ENCODE measurements around the gene IMPDH1.
A peak's percentile ranks its signal among the peaks of the same experiment; 100 is the strongest.
"Not testable (repeated sequence)": the region's sequence is repeated elsewhere in the genome, so short reads cannot be mapped to it uniquely, and the experiment has no call there.

Gene IMPDH1

DNA sequence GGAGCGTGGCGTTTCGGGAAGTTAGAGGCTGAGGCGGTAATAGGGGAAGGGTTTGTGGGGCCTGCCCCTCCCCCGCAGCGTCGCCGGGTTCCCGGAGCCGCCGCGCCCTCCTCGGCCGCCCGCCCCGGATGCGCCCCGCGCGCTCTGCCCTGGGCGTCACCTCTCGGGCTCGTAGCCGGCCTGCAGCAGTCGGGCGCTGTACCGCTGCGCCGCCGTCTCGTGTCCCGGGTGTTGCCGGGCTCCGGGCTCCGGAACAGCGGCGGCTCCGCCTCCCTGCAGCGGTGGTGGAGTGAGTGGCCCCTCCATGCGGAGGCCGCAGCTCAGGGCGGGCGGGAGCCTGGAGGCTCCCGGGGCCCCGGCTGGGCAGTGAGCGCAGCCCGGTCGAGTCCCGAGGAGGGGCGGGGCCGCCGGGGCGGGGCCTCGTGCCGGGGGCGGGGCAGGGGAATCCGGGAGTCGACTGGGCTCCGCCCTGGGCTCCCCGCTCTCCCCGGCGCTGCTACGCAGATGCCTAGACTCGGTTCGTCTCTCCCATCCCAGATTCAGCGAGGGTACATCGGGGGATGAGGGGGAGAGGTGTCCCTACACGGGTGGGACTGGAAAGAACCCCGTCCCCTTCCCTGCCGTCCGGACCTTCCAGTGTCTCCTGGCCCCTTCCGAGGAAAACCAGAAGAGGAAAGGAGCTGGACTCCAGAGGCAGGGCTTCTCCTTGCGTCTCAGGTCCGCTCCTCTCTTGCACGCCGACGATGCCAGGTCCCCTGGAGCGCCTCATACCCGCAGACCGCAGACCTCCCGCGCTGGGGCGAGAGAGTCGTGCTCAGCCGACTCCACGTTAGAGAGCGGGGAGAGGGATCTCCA is at the start of gene IMPDH1:
IMPDH1 (minus strand) TSS at position 387 of the 855 bp plus-strand sequence; CDS start at position 306, 81 bp downstream.
- peak; percentile 61 for DNase-seq

DNA sequence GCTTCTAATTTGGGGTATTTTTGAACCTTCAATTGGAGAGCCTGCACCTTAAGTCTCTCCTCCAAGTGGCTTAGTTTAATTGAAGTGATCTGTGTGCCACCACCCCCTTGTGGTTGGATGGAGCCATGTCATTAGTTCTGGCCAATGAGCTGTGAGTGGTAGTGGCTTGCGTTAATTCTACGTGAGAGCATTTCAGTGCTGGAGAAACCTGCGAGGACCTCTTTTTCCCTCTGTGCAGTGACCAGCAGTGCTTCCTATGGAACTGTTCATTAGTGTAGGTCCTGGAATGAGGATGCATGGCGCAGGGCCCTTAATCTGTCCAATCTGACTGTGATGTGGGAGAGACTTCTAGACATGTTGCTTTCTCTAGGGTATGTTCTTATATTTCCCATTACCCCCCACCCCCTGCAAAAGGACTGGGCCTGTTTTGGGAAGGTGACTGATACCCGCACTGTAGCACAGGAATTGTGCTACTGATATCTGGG is 49.7 kb upstream of the IMPDH1 start:
- no peak for DNase-seq

DNA sequence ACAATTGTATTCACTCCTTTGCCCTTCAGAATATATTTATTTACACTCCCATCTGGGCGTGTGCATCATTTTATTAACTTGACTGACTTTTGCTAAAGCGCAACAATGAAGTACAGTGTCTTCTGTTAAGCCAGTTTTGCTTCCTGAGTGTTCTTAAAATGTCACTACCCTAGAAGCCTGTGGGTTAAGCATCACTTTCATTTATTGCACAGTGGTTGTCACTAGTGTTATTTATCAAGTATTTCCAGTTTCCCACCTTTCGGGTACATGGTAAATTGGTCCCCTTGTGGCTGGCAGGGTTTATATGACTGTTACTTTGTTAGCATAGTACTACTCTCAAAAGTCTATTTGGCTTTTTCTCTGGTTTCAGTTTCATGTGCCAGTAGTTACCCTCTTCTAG is 49.2 kb upstream of the IMPDH1 start:
- DNase-seq: no peak

DNA sequence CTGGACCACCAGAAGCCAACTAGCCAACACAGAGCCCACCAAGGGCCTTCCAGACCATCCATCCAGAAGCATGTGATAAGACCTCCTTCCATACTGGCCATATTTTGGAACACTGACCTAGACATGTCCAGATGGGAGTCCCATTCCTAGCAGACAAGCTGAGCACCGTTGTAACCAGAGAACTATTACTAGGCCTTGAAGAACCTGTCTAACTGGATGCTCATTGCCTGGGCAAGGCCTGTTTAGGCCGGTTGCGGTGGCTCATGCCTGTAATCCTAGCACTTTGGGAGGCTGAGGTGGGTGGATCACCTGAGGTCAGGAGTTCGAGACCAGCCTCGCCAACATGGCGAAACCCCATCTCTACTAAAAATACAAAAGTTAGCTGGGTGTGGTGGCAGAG is 47.6 kb upstream of the IMPDH1 start:
- not testable (repeated sequence) for DNase-seq

DNA sequence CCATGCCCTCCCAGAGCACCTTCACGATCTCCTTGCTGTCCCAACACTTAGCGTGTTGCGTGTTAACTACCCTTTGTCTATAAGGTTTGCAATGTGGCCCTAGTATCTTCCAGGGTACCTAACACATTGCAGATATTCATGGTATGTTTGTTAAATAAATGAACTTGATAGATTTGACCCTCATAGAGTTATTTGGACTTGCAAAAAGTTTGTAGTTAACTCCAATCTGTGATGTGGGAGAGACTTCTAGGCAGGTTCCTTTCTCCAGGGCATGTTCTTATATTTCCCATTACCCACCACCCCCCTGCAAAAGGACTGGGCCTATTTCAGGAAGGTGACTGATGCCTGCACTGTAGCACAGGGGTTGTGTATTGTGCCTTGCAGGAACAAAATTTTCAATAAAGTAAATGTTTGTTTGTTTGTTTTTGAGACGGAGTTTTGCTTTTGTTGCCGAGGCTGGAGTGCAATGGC is 46.5 kb upstream of the IMPDH1 start:
- DNase-seq: no peak

DNA sequence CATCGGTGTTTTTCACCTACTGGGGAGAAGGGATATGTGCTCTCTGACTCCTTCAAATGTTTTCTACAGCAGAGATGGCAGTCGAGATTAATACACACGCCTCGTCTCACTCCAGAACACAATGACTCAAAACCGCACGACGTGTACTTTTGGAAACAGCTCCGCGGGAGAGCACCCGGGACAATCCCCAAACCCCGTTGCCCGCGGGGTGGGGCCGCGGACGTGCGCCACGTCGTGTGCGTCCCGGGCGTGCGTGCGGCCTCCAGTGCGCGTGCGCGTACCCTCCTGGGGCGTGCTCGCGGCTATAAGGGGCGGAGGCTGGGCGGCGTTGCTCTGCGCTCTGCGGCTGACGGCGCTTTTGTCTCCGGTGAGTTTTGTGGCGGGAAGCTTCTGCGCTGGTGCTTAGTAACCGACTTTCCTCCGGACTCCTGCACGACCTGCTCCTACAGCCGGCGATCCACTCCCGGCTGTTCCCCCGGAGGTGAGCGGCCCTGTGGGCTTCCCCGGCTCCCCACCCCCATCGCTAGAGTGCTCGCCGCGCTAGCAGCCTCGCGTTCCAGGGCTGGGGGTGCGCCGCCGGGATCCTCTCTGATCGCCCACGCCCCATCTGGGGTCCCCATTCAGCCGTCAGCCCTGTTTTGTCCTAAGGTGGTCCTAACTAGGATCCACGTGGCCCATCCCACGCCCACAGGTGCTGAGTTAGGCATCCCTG is 45.9 kb upstream of the IMPDH1 start, which contains the start of gene HILPDA:
HILPDA (plus strand) TSS at position 336 of the 712 bp plus-strand sequence. CDS start 1,391 bp downstream, outside the sequence.
- peak; percentile 51 for DNase-seq

DNA sequence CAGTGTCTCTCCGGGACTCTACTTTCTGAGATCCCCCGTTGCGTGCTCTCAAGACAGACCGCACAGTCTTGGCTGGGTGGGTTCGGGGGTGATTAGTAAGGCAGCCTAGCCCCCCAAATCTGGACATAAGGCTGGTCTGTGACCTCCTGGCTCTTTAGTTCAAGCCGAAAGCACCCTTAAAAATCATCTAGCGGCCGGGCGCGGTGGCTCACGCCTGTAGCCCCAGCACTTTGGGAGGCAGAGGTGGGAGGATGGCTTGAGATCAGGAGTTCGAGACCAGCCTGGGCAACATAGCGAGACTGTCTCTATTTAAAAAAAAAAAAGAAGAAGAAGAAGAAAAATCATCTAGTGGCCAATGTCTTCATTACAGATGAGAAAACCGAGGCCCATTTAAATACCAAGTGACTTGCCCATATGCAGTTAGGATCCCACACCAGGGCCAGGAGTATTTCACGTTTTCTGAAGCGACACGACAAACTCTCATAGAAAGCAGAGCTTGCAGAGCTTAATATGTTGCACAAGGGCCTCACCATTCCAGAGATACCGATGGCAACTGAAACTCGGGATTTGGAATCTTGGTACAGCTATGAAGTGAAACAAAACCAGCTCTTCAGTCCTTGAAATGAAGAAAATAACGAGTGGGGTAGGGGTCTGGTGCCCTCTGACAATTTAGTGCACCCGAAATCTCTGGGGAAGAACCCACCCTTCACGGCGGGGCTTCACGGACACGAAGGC is 45.2 kb upstream of the IMPDH1 start:
- DNase-seq: no peak

DNA sequence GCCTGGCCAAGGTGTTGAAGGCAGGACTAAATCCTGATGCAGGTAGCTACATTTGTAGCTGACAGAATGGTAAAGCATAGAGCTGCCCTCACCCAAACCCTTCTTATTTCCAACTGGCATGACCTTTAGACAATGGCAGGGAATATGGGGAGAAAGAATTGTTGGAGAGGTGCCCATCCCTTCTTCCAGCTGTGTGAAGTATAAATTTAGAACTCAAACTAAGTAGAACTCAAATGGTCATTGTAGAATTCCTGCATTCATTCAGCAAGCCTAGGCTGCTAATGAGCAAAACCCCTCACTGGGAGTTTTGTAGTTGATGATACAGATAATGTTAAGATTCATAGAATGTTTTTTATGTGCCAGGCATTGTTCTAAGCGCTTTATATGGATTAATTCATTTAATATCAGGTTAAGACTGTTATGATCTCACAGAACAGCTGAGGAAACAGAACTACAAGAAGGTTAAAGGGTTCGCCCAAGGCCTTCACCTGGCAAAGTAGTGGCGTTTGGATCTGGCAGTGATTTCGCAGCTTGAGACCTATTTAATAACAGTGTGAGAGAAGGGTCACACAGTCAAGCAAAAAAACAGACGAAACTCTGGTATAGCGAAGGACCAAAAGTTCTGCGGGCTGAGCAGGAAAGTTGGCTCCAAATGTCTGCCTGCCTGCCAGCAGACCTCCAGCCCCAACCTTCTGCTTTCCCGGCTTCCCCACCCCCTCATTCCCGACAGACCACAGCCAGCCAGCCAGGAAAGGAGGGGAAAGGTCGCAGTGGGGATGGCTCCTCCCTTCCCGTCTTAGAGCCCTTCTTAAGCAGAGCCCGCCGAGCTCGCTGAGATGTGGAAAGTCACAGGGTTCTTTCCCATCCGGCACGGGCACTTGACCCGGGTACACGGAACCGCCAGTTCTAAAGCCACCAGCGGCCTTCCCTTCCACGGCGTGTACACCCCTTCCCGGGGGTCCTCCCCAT is 44.3 kb upstream of the IMPDH1 start:
- no peak for DNase-seq

DNA sequence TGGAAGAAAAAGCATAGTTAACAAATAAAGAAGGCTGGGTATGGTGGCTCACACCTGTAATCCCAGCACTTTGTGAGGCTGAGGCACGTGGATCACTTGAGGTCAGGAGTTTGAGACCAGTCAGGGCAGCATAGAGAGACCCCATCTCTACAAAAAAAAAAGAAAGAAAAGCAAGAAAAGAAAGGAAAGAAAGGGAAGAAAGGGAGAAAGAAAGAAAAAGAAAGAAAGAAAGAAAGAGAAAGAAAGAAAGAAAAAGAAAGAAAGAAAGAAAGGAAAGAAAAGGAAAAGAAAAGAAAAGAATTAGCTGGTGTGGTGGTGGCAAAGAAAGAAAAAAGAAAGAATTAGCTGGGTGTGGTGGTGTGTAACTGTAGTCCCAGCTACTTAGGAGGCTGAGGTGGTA is 42.8 kb upstream of the IMPDH1 start:
- DNase-seq: no peak

DNA sequence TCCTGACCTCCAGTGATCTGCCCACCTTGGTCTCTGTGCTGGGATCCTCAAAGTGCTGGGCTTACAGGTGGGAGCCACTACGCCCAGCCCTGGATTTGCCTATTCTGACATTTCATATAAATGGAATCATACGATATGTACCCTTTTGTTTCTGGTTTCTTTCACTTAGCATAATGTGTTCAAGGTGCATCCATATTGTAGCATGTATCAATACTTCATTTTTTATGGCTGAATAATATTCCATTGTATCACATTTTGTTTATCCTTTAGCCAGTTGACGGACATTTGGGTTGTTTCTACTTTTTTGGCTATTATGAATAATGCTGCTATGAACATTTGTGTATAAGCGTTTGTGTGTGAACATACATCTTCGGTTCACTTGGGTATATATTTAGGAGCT is 41.1 kb upstream of the IMPDH1 start:
- no peak for DNase-seq

DNA sequence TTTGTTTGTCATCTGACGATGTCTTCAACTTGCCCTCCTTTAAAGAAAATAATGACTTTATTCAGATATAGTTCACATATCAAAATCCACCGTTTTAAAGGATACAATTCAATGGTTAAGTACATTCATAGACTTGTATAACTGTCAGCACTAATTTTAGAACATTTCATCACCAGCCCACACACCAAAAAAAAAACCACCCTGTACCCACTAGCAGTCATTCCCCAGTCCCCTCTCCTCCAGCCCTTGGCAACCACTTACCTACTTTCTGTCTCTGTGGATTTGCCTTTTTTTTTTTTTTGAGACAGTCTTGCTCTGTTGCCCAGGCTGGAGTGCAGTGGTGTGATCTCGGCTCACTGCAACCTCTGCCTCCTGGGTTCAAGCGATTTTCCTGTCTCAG is 40.6 kb upstream of the IMPDH1 start:
- no peak for DNase-seq

DNA sequence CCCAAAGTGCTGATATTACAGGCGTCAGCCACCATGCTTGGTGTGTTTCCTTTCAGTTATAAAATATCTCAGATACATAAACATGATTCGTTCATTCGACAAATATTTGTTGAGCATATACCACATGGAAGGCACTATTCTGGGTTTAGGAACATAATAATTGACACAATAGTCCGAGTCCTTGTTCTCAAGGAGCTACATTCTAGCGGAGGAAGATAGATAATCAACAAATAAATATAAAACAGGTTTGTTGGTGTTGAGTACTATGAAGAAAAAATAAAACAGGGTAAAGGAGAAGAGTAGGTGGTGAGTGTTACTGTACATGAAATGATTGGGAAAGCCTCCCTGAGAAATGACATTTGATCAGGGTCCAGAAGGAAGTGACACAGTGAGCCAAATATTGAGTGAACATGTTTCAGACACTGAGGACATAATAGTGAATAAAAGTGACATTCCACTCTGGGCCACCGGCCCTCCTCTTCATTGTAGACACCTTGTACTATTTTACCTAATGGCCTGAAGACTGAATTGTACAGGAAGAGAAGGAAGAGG is 39.0 kb upstream of the IMPDH1 start:
- no peak for DNase-seq

DNA sequence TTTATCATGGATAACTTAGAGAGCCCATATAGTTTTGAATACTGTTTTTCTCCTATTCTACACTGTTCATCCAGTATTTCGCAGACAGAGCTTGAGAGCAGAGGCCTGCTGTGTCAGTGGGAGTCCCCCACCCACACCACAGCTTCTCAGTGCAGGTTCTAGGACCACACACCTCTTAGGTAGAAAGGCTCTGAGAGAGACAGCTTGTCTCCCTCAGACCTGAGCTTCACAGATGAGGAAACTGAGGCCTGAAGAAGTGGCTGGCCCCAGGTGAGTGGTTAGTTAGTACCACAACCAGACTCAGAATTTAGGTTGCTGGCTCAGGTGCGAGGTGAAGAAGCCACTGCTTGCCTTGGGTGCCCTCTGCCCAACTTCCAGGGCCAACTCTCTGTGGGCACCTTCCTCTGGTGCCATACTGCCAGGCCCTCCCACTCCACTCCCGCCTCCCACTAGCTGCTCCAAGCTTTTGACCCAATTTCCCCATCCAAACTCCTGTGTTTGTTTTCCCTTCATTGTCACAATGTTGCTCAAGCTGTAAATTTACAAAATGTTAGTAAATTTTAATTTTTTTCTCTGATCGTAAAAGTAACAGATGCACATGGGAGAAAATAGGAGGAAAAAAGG is 38.3 kb upstream of the IMPDH1 start:
- DNase-seq: no peak

DNA sequence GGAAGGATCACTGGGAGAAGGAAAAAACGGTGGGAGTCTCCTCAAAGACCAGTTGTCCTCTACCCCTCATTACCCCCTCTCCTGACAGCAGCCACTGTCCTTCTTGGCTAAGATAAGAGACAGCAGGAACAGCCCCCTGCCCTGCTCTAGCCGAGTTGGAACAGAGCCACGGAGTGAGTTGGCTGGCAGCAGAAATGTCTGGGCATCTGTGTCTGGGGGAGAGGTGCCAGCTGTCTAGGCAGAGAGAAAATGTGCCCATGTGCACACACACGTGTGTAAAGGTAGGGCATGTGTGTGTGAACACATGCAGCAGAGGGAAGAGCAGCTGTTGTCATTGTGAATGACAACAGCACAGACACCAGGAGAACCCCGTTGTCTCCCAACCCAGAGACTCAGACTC is 36.5 kb upstream of the IMPDH1 start:
- DNase-seq: no peak

DNA sequence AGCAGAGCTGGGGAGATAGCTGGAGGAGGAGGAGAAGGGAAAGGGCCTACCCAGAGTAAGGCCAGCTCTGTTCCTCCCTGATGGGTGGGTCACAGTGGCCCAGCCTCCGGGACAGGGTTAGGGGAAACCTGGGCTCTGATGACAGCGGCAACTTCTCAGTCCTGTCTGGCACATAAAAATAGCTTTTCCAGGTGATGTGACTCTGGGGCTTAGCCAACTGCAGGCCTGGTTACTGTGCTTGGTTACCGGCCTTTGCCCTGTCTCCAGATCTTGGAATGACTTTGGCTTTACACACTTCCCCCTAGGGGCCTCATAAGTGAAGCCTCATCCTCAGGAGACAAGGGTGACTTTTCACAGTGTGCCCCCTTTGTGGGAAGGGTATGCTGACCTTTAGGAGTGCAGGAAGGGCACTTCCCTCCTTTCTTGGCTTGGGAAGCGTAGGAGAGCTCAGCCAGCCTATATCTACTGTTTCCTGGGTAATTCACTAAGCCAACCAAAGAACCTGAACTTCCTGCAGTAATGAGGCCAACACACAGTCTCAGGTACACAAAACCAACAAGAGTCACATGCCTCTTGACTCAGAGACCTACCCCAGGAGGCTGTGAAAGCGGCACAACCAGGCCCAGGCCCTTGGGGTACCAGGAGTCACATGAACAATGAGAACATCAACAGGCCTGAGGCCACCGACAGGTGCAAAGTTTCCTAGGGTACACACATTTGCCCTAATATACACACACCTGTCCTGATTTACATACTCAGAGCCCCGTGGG is 34.2 kb upstream of the IMPDH1 start:
- DNase-seq: no peak

DNA sequence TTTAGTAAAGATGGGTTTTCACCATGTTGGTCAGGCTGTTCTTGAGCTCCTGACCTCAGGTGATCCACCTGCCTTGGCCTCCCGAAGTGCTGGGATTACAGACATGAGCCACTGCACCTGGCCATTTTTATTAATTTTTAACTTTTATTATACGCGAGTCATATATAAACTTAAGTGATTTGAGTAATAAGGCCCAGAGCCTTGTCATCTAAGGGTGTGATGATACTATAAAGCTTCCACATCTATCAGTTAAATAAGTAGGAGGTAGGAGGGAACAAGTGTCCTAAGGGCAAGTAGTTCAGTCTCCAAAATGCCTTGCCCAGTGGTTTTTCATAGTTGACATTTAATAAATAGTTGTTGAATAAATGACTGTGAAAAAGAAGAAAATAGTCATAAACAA is 32.6 kb upstream of the IMPDH1 start:
- DNase-seq: no peak

DNA sequence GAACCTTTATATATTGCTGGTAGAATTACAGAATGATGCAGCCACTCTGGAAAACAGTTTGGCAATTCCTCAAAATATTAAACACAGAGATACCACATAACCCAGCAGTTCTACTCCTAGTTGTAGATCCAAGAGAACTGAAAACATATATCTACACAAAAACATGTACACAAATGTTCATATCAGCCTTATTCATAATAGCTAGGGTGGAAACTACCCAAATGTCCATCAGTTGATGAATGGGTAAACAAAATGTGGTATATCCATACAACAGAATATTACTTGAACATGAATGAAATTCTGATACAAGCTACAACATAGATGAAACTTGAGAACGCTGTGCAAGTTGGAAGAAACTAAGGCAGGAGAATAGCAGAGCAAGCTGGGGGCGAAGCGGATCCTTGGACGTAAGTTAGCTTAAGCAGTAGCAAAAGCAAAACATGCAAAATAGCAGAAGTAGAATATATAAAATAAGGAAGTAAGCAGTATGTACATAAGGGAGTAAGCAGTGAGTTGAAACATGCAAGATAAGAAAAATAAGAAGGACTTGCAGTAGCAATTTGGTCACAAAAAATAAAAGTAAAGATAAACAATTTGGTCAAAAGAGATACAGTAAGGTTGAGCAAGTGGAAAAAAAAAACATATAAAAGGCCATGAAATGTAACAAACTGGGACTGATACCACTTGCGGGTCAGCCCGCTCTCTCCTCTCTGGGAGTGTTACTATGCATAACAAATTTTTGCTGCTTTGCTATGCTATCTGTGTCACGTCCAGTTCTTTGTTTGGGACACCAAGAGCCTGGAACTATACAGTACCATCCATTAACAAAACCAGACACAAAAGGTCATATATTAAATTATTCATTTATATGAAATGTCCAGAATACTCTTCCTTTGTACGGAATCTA is 27.9 kb upstream of the IMPDH1 start:
- DNase-seq: no peak

DNA sequence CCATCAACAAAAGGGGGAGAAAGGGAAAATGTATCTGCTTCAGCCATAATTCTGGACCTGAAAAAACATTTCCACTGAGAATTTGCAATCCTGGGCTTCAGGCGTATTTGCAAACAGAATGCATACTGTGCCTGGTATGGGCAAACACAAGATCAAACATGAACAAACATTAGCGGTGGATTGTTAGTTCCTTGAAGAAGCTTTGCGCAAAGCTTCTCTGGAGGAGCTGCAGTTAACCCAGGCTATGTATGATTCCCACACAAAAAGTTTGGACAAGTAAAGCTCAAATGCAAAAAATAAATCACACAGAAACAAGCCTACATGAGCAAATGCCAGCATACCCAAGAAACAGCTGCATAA is 25.5 kb upstream of the IMPDH1 start:
- no peak for DNase-seq

Measured in NCI-H510A (cell line).